ENCODE data around the gene KRT38. TPM values are rescaled to one million over a fixed set of nuclear protein-coding genes. Genes with fewer than 3 reads are reported as not detected.
"Not testable (repeated sequence)": the region's sequence is repeated elsewhere in the genome, so short reads cannot be mapped to it uniquely, and the experiment has no call there.

The KRT38 gene
- total RNA-seq, 1 donor from 2014 or later: not detected

- no peaks in the 10 kb centered on the region for H3K9me3 Mint-ChIP-seq
- no peak overlapping the region for H3K4me3 Mint-ChIP-seq
- no peak for DNase-seq (ENCODE audit: low read depth, low spot score)
- H3K27me3 Mint-ChIP-seq (ENCODE audit: low read depth): no peaks in the 10 kb centered on the region
- H3K27ac Mint-ChIP-seq (ENCODE audit: unreplicated experiment): no peak overlapping the region
- TF ChIP-seq, protein P1, sequence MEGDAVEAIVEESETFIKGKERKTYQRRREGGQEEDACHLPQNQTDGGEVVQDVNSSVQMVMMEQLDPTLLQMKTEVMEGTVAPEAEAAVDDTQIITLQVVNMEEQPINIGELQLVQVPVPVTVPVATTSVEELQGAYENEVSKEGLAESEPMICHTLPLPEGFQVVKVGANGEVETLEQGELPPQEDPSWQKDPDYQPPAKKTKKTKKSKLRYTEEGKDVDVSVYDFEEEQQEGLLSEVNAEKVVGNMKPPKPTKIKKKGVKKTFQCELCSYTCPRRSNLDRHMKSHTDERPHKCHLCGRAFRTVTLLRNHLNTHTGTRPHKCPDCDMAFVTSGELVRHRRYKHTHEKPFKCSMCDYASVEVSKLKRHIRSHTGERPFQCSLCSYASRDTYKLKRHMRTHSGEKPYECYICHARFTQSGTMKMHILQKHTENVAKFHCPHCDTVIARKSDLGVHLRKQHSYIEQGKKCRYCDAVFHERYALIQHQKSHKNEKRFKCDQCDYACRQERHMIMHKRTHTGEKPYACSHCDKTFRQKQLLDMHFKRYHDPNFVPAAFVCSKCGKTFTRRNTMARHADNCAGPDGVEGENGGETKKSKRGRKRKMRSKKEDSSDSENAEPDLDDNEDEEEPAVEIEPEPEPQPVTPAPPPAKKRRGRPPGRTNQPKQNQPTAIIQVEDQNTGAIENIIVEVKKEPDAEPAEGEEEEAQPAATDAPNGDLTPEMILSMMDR (conservative IDR thresholded peaks at IDR 0.05): no peak
- H3K36me3 Mint-ChIP-seq (ENCODE audit: low read depth): no peaks in the 10 kb centered on the region
- peaks cover 23% of the 10 kb centered on the region for H3K4me1 Mint-ChIP-seq
These were observed 6.8 kb downstream of the KRT38 start for GRCh38 chr17:41434005-41434404.

GRCh38 chr17:41433586-41433985, 7.2 kb downstream of the KRT38 start:
- Mint-ChIP-seq H3K4me3 (no peak overlapping the region), H3K36me3 (ENCODE audit: low read depth) (no peaks in the 10 kb centered on the region), H3K9me3 (no peaks in the 10 kb centered on the region), H3K27me3 (ENCODE audit: low read depth) (no peaks in the 10 kb centered on the region), H3K27ac (ENCODE audit: unreplicated experiment) (no peak overlapping the region), H3K4me1 (peaks cover 27% of the 10 kb centered on the region)
- no peak for DNase-seq (ENCODE audit: low read depth, low spot score)
- TF ChIP-seq, protein P1 (conservative IDR thresholded peaks at IDR 0.05): no peak

- not testable (repeated sequence) for H3K27me3 Mint-ChIP-seq (ENCODE audit: low read depth); H3K4me3 Mint-ChIP-seq; H3K9me3 Mint-ChIP-seq; H3K36me3 Mint-ChIP-seq (ENCODE audit: low read depth); DNase-seq (ENCODE audit: low read depth, low spot score)
- Mint-ChIP-seq H3K4me1 (peaks cover 46% of the 10 kb centered on the region), H3K27ac (ENCODE audit: unreplicated experiment) (peak overlapping the region; percentile 36)
These were observed 10.4 kb downstream of the KRT38 start for GRCh38 chr17:41430376-41430775.

DNA sequence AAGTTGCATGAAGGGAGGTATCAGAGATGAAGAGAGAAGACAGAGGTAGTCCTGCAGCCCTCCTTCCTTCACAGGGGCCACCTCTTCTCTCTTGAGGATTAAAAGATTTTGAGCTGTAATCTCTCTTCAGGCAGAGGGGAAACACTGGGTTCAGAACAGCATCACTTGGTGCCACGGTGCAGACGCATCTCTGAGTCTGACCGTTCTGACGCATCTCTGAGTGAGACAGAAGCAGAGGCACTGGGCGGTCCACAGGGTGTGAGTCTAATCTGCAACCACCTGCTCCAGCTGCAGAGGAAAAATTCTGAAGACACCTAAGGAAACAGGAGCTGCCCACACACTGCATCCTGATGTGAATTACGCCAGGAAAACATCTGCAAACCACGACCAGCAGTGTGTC, 11.1 kb downstream of the KRT38 start:
- Mint-ChIP-seq H3K27ac (ENCODE audit: unreplicated experiment) (no peak overlapping the region), H3K36me3 (ENCODE audit: low read depth) (peaks cover 8% of the 10 kb centered on the region), H3K27me3 (ENCODE audit: low read depth) (no peaks in the 10 kb centered on the region), H3K4me3 (no peak overlapping the region), H3K4me1 (peaks cover 50% of the 10 kb centered on the region), H3K9me3 (peaks cover 6% of the 10 kb centered on the region)
- TF ChIP-seq, protein P1 (conservative IDR thresholded peaks at IDR 0.05): no peak
- no peak for DNase-seq (ENCODE audit: low read depth, low spot score)

DNA sequence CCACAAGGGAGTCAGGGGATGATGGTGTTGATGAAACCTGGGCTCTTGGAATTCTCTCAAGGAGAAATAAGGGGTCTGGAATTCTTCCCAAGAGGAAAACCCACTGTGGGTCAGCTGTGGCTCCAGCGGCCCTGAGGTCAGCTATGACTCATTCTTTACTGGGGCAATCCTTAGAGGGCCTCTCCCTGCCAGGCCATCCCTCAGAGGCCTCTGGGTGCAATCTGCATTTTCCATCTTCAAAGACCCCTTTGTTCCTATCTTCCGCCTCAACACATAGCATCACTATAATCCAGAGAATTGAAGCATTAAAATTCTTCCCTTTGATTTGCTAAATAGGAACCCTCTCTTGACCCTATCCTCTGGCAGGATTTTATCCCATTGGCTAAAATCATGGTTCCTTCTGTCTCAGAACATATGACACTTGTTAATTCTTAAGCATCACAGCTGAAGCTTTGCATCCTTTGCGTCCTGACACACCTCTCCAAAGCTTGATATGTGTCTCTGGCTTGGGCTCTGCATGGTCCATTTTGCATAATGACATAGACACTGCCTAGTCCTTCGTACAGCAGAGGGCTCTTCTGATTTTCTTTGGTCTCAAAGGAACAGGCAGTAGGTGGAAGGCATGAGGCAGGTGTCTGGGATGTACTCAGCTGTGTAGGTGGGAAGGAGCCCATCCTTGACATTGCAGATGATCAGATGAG, 12.0 kb downstream of the KRT38 start:
- Mint-ChIP-seq H3K27me3 (ENCODE audit: low read depth) (no peaks in the 10 kb centered on the region), H3K36me3 (ENCODE audit: low read depth) (peaks cover 8% of the 10 kb centered on the region), H3K4me3 (peak overlapping the region; percentile 28), H3K4me1 (peaks cover 41% of the 10 kb centered on the region), H3K27ac (ENCODE audit: unreplicated experiment) (no peak overlapping the region), H3K9me3 (peaks cover 6% of the 10 kb centered on the region)
- no peak for DNase-seq (ENCODE audit: low read depth, low spot score)
- TF ChIP-seq, protein P1 (conservative IDR thresholded peaks at IDR 0.05): no peak

- Mint-ChIP-seq H3K27me3 (ENCODE audit: low read depth) (no peaks in the 10 kb centered on the region), H3K27ac (ENCODE audit: unreplicated experiment) (peak within 1 kb of the TSS; percentile 10), H3K4me3 (no peak within 1 kb of the TSS), H3K4me1 (peaks cover 28% of the 10 kb centered on the region), H3K9me3 (peaks cover 6% of the 10 kb centered on the region), H3K36me3 (ENCODE audit: low read depth) (peaks cover 8% of the 10 kb centered on the region)
- TF ChIP-seq, protein P1 (conservative IDR thresholded peaks at IDR 0.05): no peak
- DNase-seq (ENCODE audit: low read depth, low spot score): no peak
These were observed 16.6 kb downstream of the KRT38 start, which contains the start of gene KRT37 for GRCh38 chr17:41424111-41424635. Gene KRT37 (minus strand): TSS chr17:41424585. CDS start chr17:41424523, 62 bp downstream.

DNA sequence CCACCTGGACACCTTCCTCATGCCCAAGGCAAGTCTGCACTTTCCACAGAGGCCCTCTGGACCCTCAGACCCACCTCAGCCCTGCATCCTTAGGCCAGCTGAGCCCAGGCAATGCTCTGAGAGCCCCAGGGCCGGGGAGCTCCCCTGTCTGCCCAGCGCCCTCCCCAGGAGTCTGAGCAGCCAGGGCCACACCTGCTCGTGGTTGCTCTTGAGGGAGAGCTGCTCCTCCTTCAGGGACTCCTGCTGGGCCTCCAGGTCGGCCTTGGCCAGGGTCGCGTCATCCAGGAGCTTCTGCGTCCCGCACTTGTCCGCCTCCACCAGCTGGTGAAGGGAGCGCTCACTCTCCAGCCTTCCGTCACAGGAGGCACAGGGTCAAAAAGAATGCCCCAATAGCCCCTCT, 18.2 kb downstream of the KRT38 start:
- H3K9me3 Mint-ChIP-seq; H3K27me3 Mint-ChIP-seq (ENCODE audit: low read depth); DNase-seq (ENCODE audit: low read depth, low spot score); H3K36me3 Mint-ChIP-seq (ENCODE audit: low read depth); H3K27ac Mint-ChIP-seq (ENCODE audit: unreplicated experiment); H3K4me3 Mint-ChIP-seq: not testable (repeated sequence)
- peaks cover 15% of the 10 kb centered on the region for H3K4me1 Mint-ChIP-seq

Data from neural crest cell (in vitro differentiated cells).